GM19467 (cell line): ENCODE results near the gene RPLP2.

Source experiments
- ATAC-seq: cut with Tn5 transposase; IDR thresholded peaks from one replicate; pipeline ENCODE4 v1.9.1; 2021; ENCODE audit warnings: mild to moderate bottlenecking, moderate library complexity; ENCODE audit not compliant: unreplicated experiment

RPLP2 gene

DNA sequence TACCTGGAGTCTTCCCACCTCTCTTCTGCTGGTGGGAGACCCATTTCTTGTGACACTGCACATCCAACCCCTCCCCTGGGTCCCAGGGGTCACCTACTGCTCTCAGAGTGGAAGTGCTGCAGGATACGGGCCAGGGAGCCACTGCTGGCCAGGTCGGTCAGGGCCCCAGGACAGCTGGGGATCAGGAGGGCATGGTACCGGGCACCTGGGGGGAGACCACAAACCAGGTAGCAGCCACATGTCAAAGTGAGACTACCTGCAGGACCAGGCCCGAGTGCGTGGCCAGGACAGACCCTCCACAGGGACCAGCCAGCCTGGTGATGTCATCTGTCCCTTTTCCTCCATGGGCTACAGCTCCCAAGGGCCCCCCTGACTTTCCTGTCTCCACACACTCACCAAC, 36.3 kb upstream of the RPLP2 start:
- ATAC-seq, result no peak

GRCh38 chr11:773830-774229, 35.9 kb upstream of the RPLP2 start:
- ATAC-seq, result no peak

GRCh38 chr11:774873-775592, 34.7 kb upstream of the RPLP2 start:
- ATAC-seq, result no peak

GRCh38 chr11:776263-776560, 33.6 kb upstream of the RPLP2 start:
- ATAC-seq, result no peak

DNA sequence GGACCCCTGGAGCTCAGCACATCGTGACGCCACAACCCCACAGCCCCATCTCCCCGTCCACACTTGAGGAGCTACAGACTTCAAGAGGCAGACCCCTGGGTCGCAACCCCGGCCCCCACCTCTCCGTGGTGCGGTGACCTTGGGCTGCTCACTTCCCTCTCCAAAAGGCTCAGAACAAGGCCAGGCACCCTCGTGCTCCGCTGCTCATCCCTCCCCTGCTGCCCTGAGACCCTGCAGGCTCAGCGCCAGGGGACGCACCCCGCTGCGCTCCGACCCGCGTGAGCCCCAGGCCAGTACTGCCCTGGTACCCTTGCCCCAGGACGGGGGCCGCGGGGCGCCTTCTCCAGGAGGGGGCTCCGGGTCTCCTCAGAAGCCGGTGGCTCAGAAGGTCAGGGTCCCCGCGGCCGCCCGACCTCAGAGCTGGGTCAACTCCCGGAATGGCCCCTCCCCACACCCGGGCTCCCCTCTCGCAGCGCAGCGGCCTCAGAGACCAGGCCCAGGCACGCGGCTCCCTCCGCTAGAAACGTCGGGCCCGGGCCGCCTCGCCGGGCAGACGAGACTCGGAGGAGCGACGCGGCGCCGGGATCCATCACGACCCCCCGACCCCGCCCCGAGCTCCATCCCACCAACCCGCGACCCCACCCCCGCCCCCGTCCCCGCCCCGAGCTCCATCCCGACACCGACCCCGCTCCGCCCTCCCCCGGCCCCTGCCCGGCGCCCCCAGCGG, 33.0 kb upstream of the RPLP2 start:
- ATAC-seq, result peak; percentile 7

DNA sequence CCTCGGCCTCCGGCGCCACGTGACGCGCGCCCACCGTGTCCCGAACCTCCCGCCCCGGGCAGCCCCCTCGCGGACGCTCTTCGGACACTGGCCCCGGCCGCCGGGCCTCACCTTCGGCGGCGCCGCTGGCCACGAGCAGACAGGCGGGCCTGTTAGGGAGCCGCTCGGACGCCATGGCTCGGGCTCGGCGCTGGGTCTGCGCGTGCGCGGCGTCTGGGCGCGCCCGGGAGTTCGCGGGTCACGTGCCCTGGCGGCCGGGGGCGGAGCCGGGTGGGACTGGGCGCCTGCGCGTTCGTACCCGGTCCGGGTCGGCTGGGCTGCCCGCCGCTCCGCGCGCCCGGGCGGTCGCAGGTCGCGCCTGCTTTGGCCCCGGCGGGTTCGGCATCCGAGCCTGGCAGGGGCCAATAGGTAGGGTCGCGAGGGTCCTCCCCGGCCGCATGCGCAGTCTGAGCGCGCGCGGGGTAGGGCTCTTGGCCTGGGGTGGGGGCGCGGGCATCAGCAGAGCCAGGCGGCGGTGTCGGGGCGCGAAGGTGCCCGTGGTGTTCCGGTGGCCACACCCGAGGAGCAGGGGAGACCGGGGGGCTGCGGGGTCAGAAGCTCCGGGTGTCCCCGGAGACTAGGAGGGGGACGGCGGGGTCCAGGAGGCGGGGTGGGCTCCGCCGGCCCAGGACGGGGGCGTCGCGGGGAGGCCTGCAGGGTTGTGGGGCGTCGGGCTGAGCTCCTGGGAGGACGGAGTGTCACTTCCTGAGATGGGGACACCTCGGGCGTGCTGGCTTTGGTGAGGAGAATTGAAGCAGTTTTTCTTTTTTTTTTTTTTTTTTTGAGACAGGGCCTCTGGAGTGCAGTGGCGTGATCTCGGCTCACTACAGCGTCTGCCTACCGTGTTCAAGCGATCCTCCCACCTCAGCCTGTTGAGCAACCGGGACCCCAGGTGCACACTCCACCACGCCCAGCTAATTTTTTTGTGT, 32.2 kb upstream of the RPLP2 start, which contains the start of gene GATD1:
Gene GATD1 (minus strand): TSS at position 200 of the 968 bp plus-strand sequence. CDS start 25 bp downstream, at position 175.
- ATAC-seq, result peak; percentile 63

GRCh38 chr11:778976-779954, 30.5 kb upstream of the RPLP2 start:
- no peak for ATAC-seq

DNA sequence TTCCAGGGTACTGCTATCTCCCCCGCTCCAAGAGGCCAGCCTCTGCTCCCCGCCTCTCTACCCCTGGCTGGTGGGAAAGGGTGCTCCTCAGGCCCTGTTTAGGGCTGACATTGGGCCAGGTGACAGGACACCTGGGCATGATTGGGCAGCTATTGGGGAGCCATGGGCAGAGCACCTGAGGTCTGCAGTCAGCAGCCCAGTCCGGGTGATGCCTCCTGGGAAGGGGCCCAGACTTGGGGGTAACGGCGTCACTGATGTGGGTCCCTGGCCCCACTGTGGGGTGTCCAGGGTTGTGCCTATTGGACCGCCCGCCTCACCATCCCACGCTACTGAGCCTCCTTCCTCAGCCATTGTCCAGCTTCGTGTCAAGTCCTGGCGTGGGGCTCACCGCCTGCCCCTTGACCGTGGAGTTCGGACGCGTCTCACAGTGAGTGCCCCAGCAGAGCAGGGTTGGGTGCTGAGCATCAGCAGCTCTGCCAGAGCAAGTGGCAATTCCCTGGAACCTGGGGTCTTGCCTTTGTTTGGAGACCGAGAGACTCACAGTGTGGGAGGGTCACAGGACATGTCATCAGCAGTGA, 29.7 kb upstream of the RPLP2 start:
- ATAC-seq, result no peak

GRCh38 chr11:782264-783174, 27.2 kb upstream of the RPLP2 start:
- ATAC-seq, result no peak

DNA sequence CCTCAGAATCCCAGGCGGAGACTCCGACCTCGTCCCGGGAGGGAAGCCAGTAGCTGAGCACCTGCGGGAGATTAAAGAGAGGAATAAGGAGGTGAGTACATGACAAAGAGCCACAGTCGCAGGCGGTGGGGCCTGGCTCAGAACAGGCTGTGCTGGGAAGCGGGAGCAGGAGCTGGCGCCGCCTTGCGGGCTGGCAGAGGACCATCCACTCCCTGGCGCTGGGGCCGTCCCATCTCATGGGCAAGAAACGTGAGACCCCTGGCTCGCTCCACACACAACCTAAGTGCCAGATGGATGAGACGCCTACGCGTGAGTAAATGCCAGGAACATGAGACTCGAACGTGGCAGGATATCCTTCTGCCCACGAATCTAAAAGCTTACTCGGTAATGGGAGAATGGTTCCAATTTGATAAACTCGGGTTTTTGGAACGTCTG, 26.2 kb upstream of the RPLP2 start:
- ATAC-seq, result no peak

- ATAC-seq, result no peak
These were observed 23.3 kb upstream of the RPLP2 start for GRCh38 chr11:786235-787083.

- ATAC-seq, result no peak
These were observed 22.6 kb upstream of the RPLP2 start for GRCh38 chr11:787084-787675.

- ATAC-seq, result no peak
These were observed 21.6 kb upstream of the RPLP2 start for GRCh38 chr11:788009-788640.

GRCh38 chr11:788953-789940, 20.5 kb upstream of the RPLP2 start:
- ATAC-seq, result no peak

DNA sequence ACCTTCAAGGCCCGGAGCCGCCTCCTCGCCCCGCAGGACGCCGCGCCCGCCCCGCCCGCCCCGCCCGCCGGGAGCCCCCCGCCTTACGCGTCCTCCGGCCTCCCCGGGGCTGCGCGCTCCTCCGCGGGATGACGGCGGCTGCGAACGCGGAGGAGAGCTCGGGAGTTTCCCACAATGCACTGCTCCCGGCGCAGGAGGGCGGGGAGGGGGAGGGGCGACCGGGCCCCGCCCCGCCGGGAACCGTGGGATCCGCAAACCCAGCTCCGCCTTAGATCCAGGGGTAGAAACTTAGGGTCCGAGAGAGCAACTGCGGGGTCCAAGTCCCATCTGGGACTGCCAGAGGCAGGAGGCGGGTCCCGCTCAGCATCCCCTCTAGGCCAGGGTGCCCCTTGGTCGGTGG, 19.8 kb upstream of the RPLP2 start, which contains the start of gene CEND1:
Gene CEND1 (minus strand): TSS at position 148 of the 400 bp plus-strand sequence. CDS start 1,514 bp downstream, outside the sequence.
- no peak for ATAC-seq
